ENCODE data around the gene CREG2.
A peak's percentile ranks its signal among the peaks of the same experiment; 100 is the strongest.

- TF ChIP-seq CTCF (IDR thresholded peaks at IDR 0.05) = peak; percentile 7 to 35 (median 20)
- peak; percentile 91 to 94 (median 94) for TF ChIP-seq POLR2AphosphoS5 (IDR thresholded peaks at IDR 0.05)
- peak; percentile 60 for TF ChIP-seq POLR2A (IDR thresholded peaks at IDR 0.05)
Observed at GRCh38 chr2:101308432-101309210, 78.7 kb downstream of the CREG2 start, which contains the start of gene RNF149.
